Raji (cell line): ENCODE measurements around the gene CDK8.

Experiments
- POLR2A ChIP-seq: IDR thresholded peaks from 2 replicates; pipeline ENCODE4 v1.6.1; 2011; ENCODE audit warnings: low read depth, low read length, control low read depth; ENCODE audit not compliant: insufficient read depth

The CDK8 gene

GRCh38 chr13:26230703-26231102 is 23.2 kb upstream of the CDK8 start:
- no peak for TF ChIP-seq POLR2A

DNA sequence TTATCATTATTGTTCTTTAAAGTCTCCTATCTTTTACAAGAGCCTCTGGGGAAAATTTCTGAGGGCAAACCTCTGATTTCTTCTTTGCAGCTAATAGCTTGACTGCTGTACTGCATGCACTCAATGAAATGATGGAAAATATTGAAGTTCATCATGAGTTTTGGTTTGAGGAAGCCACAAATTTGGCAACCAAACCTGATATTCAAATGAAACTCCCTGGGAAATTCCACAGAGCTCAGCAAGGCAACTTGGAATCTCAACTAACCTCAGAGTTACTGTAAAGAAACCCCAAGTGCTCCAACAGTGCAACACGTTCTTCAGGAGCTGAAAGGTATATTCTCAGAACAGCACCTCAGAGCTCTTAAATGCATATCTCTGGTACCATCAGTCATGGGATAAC is 17.6 kb upstream of the CDK8 start:
- no peak for TF ChIP-seq POLR2A

GRCh38 chr13:26246154-26246553 is 7.8 kb upstream of the CDK8 start:
- no peak for TF ChIP-seq POLR2A

- no peak for TF ChIP-seq POLR2A
Measured at GRCh38 chr13:26247011-26247410, 6.9 kb upstream of the CDK8 start.

DNA sequence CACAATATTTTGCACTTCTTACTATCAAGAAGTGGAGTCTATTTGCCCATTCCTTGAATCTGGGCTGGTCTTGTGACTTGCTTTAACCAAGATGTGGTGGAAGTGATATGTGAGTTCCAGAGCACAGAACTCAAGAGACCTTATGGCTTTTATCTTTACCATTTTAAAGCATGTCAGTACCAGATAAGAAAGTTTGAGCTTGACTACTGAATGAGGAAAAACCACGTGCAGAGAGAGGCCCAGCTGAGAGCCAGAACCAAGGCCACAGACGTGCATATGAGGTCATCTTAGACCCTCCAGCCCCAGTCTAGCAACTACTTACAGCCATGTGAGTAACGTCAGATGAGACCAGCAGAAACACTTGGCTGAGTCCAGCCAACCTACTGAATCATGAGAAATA is 6.3 kb upstream of the CDK8 start:
- no peak for TF ChIP-seq POLR2A

- no peak for TF ChIP-seq POLR2A
Measured at GRCh38 chr13:26249551-26249950, 4.4 kb upstream of the CDK8 start.

DNA sequence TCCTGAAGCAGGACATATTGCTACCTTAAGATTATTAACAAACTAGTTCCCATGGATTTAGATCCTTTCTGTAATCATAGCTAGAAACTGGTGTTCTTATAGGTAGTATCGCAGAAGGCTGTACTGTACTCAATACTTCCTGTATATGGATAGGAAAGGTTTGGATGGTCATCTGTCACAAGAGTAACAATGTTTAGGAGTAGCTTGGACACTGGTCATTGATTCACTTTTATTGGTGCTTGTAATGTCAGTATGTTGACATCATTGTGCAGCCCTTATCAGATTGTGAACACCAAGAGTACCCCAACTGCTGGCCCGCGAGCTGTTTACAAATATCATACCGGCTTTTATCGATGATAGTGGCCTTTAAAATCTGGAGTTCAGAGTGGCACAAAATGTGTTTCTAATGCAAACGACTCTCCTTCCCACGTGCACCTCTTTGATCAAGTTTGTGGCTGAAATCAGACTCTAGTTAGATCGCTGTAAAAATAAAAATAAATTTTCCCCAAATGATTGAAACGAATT is 605 bp upstream of the CDK8 start:
- no peak for TF ChIP-seq POLR2A

DNA sequence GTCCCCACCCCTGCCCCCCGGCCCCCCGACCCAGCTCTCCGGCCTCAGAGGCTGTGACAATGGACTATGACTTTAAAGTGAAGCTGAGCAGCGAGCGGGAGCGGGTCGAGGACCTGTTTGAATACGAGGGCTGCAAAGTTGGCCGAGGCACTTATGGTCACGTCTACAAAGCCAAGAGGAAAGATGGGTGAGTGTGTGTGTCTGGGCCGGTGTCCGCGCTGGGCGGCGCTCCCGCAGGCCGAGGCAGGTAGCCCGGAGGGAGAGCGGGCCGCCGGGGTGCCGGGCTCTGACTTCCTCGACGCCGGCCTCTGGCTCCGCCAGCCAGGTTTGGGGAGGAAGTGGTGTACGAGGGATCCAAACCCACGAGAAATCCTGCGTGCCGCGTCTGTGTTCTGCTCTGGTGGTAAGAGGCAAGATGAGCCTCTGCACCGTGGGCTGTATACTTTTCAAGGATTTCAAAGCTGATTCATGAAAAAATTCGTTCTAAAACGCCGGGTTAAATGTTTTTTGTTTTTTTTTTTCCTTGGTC is 718 bp downstream of the CDK8 start:
- no peak for TF ChIP-seq POLR2A

DNA sequence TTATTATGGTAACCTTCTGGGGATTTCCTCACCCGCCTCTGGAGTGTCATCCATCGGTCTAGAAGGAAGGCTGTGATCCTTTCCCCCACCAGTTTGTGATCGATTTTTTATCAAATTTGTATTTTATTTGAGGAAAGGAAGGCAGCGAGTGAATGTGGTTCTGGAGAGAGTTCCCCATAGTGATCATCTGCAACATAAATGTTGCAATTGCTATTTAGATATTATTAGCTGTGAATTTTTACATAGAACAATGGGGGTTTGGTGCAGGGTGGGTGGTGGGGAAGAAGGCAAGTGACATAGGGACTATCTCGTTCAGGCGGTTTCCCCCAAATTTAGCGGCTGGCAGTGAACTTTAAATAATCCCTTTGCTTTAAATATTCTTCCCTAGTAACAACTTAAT is 1.2 kb downstream of the CDK8 start:
- no peak for TF ChIP-seq POLR2A

- no peak for TF ChIP-seq POLR2A
Measured at GRCh38 chr13:26255691-26256277, 1.9 kb downstream of the CDK8 start.

- TF ChIP-seq POLR2A = no peak
Measured at GRCh38 chr13:26257049-26257448, 3.1 kb downstream of the CDK8 start.

- no peak for TF ChIP-seq POLR2A
Measured at GRCh38 chr13:26259634-26260033, 5.7 kb downstream of the CDK8 start.

- no peak for TF ChIP-seq POLR2A
Measured at GRCh38 chr13:26262156-26262555, 8.2 kb downstream of the CDK8 start.

DNA sequence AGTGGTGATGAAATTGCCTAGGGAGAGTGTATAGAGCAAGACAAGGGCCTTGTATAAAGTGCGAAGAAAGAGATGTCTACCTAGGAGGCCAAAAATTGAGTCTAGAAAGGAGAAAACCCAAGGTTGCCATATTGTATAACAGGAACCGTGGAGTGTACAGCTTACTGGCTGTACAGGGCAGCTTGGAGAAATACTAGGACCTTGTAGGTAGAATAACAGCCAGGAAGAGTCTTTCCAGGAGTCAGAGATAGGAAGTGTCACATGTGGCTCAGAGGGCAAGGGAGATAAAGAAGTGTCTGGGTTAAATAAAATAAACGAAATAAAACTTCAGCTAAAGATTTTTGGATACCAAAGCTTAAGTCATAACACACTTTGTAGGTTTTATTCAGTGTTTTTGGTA is 12.4 kb downstream of the CDK8 start:
- no peak for TF ChIP-seq POLR2A

DNA sequence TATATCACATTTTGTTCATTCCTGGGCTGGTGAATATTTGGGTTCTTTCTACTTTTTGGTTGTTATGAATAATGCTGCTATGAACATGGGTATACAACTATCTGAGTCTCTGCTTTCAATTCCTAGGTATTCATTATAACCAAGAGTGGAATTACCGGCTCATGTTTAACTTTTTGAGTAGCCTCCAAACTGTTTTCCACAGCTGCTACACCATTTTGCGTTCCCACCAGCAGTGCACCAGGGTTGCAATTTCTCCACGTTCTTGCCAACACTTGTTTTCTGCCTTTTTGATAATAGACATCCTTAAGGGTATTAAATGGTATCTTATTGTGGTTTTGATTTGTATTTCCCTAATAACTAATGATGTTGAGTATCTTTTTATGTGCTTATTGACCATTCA is 16.8 kb downstream of the CDK8 start:
- no peak for TF ChIP-seq POLR2A

DNA sequence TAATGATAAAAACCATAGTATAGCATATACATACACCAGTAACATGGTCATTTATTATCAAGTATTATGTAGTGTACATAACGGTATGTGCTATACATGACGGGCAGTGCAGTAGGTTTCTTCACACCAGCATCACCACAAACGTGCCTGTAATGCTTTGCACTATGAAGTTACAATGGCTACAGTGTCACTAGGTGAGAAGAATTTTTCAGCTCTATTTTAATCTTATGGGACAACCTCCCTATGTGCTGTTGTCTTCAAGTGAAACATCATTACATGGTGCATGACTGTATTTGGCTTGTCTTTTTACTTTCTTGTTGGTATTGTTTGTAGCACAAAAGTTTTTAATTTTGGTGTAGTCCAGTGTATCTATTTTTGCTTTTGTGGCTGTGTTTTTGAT is 18.7 kb downstream of the CDK8 start:
- TF ChIP-seq POLR2A = no peak

GRCh38 chr13:26280295-26280694 is 26.4 kb downstream of the CDK8 start:
- no peak for TF ChIP-seq POLR2A
